Measurements from ENCODE around the gene PTPRM. TPM values are rescaled to one million over a fixed set of nuclear protein-coding genes. Genes with fewer than 3 reads are reported as not detected.

The PTPRM gene
- total and polyA plus RNA-seq, 2 of the 4 experiments (the other 2 are of a cell fraction) = 28.3 to 51.2 TPM

DNA sequence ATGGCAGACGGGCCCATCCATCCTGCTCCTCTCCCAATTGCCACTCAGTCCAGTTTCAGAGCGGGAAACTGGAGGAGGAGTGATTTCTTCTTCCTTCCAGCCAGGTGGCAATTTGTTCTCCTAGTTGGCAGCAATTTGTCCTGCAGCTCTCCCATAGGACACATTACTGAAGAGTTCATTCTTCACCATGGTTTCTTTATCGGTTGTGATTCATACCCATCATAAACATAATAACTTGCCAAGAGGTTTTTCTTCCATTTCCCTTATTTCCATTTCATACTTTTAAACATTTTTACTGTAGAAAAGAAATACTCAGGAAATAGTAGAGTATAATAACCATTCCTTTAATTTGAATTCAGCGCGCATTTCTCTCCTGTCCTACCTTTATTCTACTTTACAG lies 664.2 kb downstream of the PTPRM start:
- no peaks in the 10 kb centered on the region for H3K79me1 ChIP-seq (ENCODE audit: low read depth in 1 of 2, low read length in 2 of 2)
- 0 out of 2 replicates have a peak, but pooled peaks cover 2% of the 10 kb centered on the region for H3K9me3 ChIP-seq (ENCODE audit: control insufficient read depth, insufficient read depth, low read length)
- H2BK20ac ChIP-seq (ENCODE audit: low read depth, low read length) = no peak overlapping the region
- no peak overlapping the region for H2AFZ ChIP-seq (replicated peaks; ENCODE audit: low read length, poor library complexity)
- ATAC-seq (ENCODE audit: low read depth) (peak; percentile 29), DNase-seq (peak; percentile 48)
- no peaks in the 10 kb centered on the region for H3K9me1 ChIP-seq (ENCODE audit: insufficient read depth, low read length)
- no TSS peak for BruUV-seq (replicated peaks)
- WGBS, 2 experiments (ENCODE audit: extremely low coverage in 2 of 2, insufficient read length in 1 of 2) = no CpG with 5 or more reads among the region's 5 CpGs
- H3K4me3 ChIP-seq (ENCODE audit: insufficient read depth, low read depth, low read length) = no peak overlapping the region
- intact Hi-C loops (cut with micrococcal nuclease) = no loop called here
- H4K8ac ChIP-seq (ENCODE audit: low read depth in 2 of 2, low read length in 2 of 2) = no peak overlapping the region
- H3K4me2 ChIP-seq (ENCODE audit: low read depth, low read length) = no peak overlapping the region
- TF ChIP-seq RAD21 (IDR thresholded peaks at IDR 0.05; ENCODE audit: low read length) = no peak
- TF ChIP-seq, protein P1, sequence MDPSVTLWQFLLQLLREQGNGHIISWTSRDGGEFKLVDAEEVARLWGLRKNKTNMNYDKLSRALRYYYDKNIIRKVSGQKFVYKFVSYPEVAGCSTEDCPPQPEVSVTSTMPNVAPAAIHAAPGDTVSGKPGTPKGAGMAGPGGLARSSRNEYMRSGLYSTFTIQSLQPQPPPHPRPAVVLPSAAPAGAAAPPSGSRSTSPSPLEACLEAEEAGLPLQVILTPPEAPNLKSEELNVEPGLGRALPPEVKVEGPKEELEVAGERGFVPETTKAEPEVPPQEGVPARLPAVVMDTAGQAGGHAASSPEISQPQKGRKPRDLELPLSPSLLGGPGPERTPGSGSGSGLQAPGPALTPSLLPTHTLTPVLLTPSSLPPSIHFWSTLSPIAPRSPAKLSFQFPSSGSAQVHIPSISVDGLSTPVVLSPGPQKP (IDR thresholded peaks at IDR 0.05; ENCODE audit: borderline replicate concordance, low read depth, low read length) = no peak
- TF ChIP-seq NFE2L2 (IDR thresholded peaks at IDR 0.05; ENCODE audit: low read depth, low read length) = no peak
- no peak for TF ChIP-seq MAFK (IDR thresholded peaks at IDR 0.05; ENCODE audit: low read depth, low read length)
- TF ChIP-seq RCOR1 (IDR thresholded peaks at IDR 0.05; ENCODE audit: insufficient replicate concordance, low read length) = no peak
- no peak for TF ChIP-seq MAZ (IDR thresholded peaks at IDR 0.05; ENCODE audit: borderline replicate concordance, low read depth, low read length)
- TF ChIP-seq CHD1 (IDR thresholded peaks at IDR 0.05; ENCODE audit: low read depth, low read length) = no peak
- TF ChIP-seq BHLHE40 (IDR thresholded peaks at IDR 0.05; ENCODE audit: low read depth, low read length) = no peak
- TF ChIP-seq, protein P2, sequence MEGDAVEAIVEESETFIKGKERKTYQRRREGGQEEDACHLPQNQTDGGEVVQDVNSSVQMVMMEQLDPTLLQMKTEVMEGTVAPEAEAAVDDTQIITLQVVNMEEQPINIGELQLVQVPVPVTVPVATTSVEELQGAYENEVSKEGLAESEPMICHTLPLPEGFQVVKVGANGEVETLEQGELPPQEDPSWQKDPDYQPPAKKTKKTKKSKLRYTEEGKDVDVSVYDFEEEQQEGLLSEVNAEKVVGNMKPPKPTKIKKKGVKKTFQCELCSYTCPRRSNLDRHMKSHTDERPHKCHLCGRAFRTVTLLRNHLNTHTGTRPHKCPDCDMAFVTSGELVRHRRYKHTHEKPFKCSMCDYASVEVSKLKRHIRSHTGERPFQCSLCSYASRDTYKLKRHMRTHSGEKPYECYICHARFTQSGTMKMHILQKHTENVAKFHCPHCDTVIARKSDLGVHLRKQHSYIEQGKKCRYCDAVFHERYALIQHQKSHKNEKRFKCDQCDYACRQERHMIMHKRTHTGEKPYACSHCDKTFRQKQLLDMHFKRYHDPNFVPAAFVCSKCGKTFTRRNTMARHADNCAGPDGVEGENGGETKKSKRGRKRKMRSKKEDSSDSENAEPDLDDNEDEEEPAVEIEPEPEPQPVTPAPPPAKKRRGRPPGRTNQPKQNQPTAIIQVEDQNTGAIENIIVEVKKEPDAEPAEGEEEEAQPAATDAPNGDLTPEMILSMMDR (conservative IDR thresholded peaks at IDR 0.05; ENCODE audit: low read depth, low read length) = no peak
- no peak for TF ChIP-seq SMC3 (IDR thresholded peaks at IDR 0.05; ENCODE audit: low read depth, low read length)
- no peak for TF ChIP-seq CEBPB (IDR thresholded peaks at IDR 0.05; ENCODE audit: low read depth, low read length)
- TF ChIP-seq MXI1 (IDR thresholded peaks at IDR 0.05; ENCODE audit: borderline replicate concordance, low read depth, low read length) = no peak
- TF ChIP-seq RFX5 (IDR thresholded peaks at IDR 0.05; ENCODE audit: low read depth, low read length) = no peak
- TF ChIP-seq, protein P3, sequence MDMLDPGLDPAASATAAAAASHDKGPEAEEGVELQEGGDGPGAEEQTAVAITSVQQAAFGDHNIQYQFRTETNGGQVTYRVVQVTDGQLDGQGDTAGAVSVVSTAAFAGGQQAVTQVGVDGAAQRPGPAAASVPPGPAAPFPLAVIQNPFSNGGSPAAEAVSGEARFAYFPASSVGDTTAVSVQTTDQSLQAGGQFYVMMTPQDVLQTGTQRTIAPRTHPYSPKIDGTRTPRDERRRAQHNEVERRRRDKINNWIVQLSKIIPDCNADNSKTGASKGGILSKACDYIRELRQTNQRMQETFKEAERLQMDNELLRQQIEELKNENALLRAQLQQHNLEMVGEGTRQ (IDR thresholded peaks at IDR 0.05; ENCODE audit: low read depth, low read length) = no peak
- no peak for TF ChIP-seq FOS (IDR thresholded peaks at IDR 0.05; ENCODE audit: low read depth, low read length)
- no peak for TF ChIP-seq POLR2A (IDR thresholded peaks at IDR 0.05; ENCODE audit: low read depth, low read length)
- H2BK5ac ChIP-seq (ENCODE audit: low read depth, low read length, poor library complexity, severe bottlenecking) = no peak overlapping the region
- no peaks in the 10 kb centered on the region for H4K20me1 ChIP-seq (ENCODE audit: insufficient read depth, low read length)
- POLR2A ChIA-PET (ENCODE audit: unreplicated experiment) = no interaction called here
- peak overlapping the region; percentile 23 for H2AK9ac ChIP-seq (replicated peaks; ENCODE audit: low read depth, low read length, poor library complexity)
- H3K18ac ChIP-seq (ENCODE audit: low read depth, low read length) = no peak overlapping the region
- no peaks in the 10 kb centered on the region for H3K4me1 ChIP-seq (ENCODE audit: control insufficient read depth, insufficient read depth, low read length)
- no peak overlapping the region for H3K23ac ChIP-seq (ENCODE audit: low read depth, low read length)
- CTCF ChIA-PET = no interaction called here
- H3K36me3 ChIP-seq (ENCODE audit: control insufficient read depth, insufficient read depth, low read length) = no peaks in the 10 kb centered on the region
- H4K5ac ChIP-seq (ENCODE audit: low read depth, low read length) = no peak overlapping the region
- no peak overlapping the region for H2BK15ac ChIP-seq (ENCODE audit: low read depth, low read length)
- H3K56ac ChIP-seq (ENCODE audit: extremely low read depth, insufficient read depth, low read length) = no peak overlapping the region
- no peak overlapping the region for H3K14ac ChIP-seq (replicated peaks; ENCODE audit: low read depth, low read length)
- no peak overlapping the region for H3K9ac ChIP-seq (ENCODE audit: low read depth, low read length)
- H3K4ac ChIP-seq (ENCODE audit: low read depth, low read length) = no peak overlapping the region
- H2BK120ac ChIP-seq (ENCODE audit: low read depth, low read length) = no peak overlapping the region
- H4K91ac ChIP-seq (ENCODE audit: insufficient read depth, low read depth, low read length) = no peak overlapping the region
- H2AK5ac ChIP-seq (ENCODE audit: low read depth, low read length) = no peak overlapping the region
- no peaks in the 10 kb centered on the region for H3K27me3 ChIP-seq (ENCODE audit: control insufficient read depth, insufficient read depth, low read length)
- no peak overlapping the region for H3K27ac ChIP-seq (ENCODE audit: insufficient read depth, low read length)
- dilution Hi-C loops (cut with HindIII; ENCODE audit: low sequenced_read_pairs, unreplicated experiment) = no loop called here
- in situ Hi-C loops (cut with MboI; ENCODE audit: low sequenced_read_pairs) = no loop called here
